ENCODE data around the gene MLH1. TPM values are rescaled to one million over a fixed set of nuclear protein-coding genes. Genes with fewer than 3 reads are reported as not detected.

The MLH1 gene
- total and polyA plus RNA-seq, 10 of the 15 experiments (the other 5 are each of a cell fraction or from before 2014, with no cell fraction given), result 58.6 to 109 (median 81.4) TPM

DNA sequence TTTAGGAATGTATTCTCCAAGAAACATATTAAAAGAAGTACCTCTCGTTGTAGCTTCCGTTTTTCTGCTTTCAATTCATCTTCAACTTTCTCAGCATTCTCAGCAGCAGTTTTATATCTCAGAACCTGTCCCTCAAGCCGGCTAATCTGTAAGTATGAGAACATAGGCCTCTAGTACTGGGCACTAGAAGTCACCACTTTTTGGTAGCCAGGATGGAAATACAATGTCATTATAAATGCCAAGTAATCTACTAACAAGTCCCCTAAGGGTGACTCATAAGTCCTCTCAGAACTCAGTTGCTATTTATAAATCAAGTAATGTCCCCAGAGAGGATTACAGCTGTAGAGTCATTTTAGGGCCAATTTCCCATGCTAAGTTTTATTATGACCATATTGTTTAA, 61.1 kb downstream of the MLH1 start (continued):
- TF ChIP-seq, protein P1, sequence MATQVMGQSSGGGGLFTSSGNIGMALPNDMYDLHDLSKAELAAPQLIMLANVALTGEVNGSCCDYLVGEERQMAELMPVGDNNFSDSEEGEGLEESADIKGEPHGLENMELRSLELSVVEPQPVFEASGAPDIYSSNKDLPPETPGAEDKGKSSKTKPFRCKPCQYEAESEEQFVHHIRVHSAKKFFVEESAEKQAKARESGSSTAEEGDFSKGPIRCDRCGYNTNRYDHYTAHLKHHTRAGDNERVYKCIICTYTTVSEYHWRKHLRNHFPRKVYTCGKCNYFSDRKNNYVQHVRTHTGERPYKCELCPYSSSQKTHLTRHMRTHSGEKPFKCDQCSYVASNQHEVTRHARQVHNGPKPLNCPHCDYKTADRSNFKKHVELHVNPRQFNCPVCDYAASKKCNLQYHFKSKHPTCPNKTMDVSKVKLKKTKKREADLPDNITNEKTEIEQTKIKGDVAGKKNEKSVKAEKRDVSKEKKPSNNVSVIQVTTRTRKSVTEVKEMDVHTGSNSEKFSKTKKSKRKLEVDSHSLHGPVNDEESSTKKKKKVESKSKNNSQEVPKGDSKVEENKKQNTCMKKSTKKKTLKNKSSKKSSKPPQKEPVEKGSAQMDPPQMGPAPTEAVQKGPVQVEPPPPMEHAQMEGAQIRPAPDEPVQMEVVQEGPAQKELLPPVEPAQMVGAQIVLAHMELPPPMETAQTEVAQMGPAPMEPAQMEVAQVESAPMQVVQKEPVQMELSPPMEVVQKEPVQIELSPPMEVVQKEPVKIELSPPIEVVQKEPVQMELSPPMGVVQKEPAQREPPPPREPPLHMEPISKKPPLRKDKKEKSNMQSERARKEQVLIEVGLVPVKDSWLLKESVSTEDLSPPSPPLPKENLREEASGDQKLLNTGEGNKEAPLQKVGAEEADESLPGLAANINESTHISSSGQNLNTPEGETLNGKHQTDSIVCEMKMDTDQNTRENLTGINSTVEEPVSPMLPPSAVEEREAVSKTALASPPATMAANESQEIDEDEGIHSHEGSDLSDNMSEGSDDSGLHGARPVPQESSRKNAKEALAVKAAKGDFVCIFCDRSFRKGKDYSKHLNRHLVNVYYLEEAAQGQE (IDR thresholded peaks at IDR 0.05; ENCODE audit: low read depth, low read length), result no peak
- TF ChIP-seq NRF1 (conservative IDR thresholded peaks at IDR 0.05; ENCODE audit: low read depth, low read length) (no peak), NR2C1 (IDR thresholded peaks at IDR 0.05) (no peak), BCL11A (IDR thresholded peaks at IDR 0.05; ENCODE audit: low read depth, low read length) (peak; percentile 64; the same call in 1 of the 2 replicates), PAX5 (IDR thresholded peaks at IDR 0.05; ENCODE audit: borderline replicate concordance, low read depth, low read length) (no peak), HCFC1 (IDR thresholded peaks at IDR 0.05; ENCODE audit: low read length) (no peak), ZNF217 (IDR thresholded peaks at IDR 0.05) (no peak), CHD2 (IDR thresholded peaks at IDR 0.05; ENCODE audit: borderline replicate concordance, low read depth, low read length) (no peak), MTA3 (IDR thresholded peaks at IDR 0.05; ENCODE audit: borderline replicate concordance, low read length) (no peak), TBL1XR1 (IDR thresholded peaks at IDR 0.05; ENCODE audit: low read depth, low read length) (no peak), POLR2AphosphoS5 (IDR thresholded peaks at IDR 0.05; ENCODE audit: low read length) (no peak), NFIC (IDR thresholded peaks at IDR 0.05; ENCODE audit: low read depth, low read length) (peak; percentile 37; the same call in 1 of the 2 replicates), SMAD5 (IDR thresholded peaks at IDR 0.05; ENCODE audit: low read depth) (no peak), SUZ12 (IDR thresholded peaks at IDR 0.05; ENCODE audit: unreplicated experiment) (no peak), SMC3 (IDR thresholded peaks at IDR 0.05; ENCODE audit: borderline replicate concordance, low read length) (0 out of 2 replicates have a peak, but pooled peaks have one; percentile 10), TCF7 (IDR thresholded peaks at IDR 0.05; ENCODE audit: borderline replicate concordance) (no peak), NFXL1 (IDR thresholded peaks at IDR 0.05; ENCODE audit: borderline replicate concordance) (no peak), BACH1 (IDR thresholded peaks at IDR 0.05; ENCODE audit: borderline replicate concordance) (peak; percentile 58; the same call in 1 of the 2 replicates), SREBF2 (IDR thresholded peaks at IDR 0.05; ENCODE audit: low read length) (no peak), MTA2 (IDR thresholded peaks at IDR 0.05; ENCODE audit: low read depth) (peak; percentile 65), CBFB (IDR thresholded peaks at IDR 0.05; ENCODE audit: low read depth) (no peak), MYC (IDR thresholded peaks at IDR 0.05; ENCODE audit: insufficient read depth, insufficient read length, insufficient replicate concordance, low read length, severe bottlenecking) (no peak)
- TF ChIP-seq, protein P2, sequence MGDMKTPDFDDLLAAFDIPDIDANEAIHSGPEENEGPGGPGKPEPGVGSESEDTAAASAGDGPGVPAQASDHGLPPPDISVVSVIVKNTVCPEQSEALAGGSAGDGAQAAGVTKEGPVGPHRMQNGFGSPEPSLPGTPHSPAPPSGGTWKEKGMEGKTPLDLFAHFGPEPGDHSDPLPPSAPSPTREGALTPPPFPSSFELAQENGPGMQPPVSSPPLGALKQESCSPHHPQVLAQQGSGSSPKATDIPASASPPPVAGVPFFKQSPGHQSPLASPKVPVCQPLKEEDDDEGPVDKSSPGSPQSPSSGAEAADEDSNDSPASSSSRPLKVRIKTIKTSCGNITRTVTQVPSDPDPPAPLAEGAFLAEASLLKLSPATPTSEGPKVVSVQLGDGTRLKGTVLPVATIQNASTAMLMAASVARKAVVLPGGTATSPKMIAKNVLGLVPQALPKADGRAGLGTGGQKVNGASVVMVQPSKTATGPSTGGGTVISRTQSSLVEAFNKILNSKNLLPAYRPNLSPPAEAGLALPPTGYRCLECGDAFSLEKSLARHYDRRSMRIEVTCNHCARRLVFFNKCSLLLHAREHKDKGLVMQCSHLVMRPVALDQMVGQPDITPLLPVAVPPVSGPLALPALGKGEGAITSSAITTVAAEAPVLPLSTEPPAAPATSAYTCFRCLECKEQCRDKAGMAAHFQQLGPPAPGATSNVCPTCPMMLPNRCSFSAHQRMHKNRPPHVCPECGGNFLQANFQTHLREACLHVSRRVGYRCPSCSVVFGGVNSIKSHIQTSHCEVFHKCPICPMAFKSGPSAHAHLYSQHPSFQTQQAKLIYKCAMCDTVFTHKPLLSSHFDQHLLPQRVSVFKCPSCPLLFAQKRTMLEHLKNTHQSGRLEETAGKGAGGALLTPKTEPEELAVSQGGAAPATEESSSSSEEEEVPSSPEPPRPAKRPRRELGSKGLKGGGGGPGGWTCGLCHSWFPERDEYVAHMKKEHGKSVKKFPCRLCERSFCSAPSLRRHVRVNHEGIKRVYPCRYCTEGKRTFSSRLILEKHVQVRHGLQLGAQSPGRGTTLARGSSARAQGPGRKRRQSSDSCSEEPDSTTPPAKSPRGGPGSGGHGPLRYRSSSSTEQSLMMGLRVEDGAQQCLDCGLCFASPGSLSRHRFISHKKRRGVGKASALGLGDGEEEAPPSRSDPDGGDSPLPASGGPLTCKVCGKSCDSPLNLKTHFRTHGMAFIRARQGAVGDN (IDR thresholded peaks at IDR 0.05), result no peak
- TF ChIP-seq, protein P3, sequence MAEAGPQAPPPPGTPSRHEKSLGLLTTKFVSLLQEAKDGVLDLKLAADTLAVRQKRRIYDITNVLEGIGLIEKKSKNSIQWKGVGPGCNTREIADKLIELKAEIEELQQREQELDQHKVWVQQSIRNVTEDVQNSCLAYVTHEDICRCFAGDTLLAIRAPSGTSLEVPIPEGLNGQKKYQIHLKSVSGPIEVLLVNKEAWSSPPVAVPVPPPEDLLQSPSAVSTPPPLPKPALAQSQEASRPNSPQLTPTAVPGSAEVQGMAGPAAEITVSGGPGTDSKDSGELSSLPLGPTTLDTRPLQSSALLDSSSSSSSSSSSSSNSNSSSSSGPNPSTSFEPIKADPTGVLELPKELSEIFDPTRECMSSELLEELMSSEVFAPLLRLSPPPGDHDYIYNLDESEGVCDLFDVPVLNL (IDR thresholded peaks at IDR 0.05; ENCODE audit: low read depth, low read length), result no peak

Data from GM12878 (cell line).